NCI-H226 (cell line): ENCODE measurements around the gene PRR15L.
"Not testable (repeated sequence)": the region's sequence is repeated elsewhere in the genome, so short reads cannot be mapped to it uniquely, and the experiment has no call there.

Experiments used
- DNase-seq: peaks from one replicate; pipeline ENCODE4 v3.0.0-alpha.2; 2015

The PRR15L gene

DNA sequence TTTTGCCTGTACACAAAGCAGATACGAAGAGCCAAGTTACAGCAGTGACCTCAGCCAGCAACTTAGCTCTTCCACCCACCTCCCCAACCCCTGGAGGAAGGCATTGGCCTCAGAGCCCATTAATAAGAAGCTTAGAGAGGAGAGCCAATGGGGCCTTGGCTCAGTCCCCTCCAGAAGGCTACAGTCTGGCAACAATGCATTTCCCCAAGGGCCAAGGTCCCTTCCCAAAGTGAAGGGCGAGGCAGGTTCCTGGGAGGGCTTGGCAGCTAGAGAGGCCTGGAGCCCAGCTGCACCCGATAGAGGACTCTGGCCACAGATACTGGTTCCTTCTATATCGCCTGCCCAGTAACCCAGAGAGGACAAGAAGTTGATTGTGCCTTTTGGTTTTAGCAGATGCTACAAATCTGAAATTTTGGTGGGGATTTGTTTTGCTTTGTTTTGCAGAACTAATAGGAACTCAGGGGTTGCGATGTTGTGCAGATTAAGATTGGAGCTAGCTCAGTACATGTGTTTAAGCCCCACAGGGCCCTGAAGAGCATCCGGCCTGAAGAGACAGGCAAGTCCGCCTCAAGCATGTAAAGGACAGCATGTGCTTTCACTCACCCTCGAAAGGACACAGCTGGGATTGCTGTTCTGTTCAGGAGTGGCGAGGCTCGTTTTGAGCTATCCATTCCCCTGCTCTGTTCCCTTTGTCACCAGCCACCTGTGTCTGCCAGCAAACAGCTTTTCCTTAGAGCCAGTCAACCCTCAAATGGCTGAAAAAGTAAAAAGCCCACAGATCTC is 28.3 kb downstream of the PRR15L start:
- no peak for DNase-seq

DNA sequence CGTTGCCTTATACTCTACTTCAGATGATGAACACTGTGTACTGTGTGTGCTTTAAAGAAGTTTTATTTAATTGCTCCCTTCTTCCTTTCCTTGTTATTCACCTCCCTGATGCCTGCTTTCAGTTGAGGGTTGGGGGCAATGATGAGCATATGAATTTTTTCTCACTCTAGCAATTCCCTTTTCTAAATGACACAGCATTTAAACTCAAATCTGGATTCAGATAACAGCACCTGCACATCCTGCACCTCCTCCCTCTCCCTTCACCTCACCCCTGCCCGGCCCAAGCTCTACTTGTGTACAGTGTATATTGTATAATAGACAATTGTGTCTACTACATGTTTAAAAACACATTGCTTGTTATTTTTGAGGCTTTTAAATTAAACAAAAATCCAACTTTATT is 29.3 kb downstream of the PRR15L start:
- DNase-seq = no peak

DNA sequence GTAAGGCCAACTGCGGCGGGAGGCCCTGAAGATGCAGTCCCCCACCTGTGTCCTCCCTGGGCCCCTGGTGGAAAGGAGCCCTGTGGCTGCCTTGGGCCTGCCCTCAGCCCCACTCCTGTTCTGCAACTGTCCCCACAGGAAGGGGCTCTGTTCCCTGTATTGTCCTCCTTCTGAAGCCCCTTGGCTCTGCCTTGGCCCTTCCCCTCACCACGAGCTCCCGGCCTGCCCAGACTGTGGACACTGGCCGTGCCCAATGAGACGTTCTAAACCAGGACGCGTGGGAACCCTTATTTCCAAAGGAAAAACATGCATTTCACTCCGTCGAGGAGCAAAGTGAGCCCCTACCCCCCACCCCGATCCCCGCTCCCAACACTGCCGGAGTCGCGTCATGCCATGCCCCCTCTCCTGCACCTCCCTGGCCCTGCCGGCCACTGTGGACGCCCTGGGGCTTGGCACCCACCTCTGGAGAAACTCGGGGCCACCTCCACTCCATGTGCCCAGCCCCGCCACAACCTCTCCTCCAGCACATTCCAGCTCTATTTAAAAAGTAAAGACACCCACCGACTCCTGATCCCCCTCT is 29.8 kb downstream of the PRR15L start:
- no peak for DNase-seq

DNA sequence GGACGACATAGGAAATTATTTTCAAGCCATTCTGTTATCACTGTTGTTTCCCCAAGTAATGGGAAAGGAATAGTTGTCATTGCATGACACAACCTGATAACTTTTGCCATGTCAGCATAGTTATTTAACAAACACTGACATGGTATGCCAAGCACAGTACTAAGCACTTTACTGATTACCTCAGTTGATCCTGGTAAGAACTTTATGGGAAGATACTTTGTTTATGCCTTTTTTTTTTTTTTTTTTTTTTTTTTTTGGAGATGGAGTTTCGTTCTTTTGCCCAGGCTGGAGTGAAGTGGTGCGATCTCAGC is 32.0 kb downstream of the PRR15L start:
- DNase-seq = no peak

DNA sequence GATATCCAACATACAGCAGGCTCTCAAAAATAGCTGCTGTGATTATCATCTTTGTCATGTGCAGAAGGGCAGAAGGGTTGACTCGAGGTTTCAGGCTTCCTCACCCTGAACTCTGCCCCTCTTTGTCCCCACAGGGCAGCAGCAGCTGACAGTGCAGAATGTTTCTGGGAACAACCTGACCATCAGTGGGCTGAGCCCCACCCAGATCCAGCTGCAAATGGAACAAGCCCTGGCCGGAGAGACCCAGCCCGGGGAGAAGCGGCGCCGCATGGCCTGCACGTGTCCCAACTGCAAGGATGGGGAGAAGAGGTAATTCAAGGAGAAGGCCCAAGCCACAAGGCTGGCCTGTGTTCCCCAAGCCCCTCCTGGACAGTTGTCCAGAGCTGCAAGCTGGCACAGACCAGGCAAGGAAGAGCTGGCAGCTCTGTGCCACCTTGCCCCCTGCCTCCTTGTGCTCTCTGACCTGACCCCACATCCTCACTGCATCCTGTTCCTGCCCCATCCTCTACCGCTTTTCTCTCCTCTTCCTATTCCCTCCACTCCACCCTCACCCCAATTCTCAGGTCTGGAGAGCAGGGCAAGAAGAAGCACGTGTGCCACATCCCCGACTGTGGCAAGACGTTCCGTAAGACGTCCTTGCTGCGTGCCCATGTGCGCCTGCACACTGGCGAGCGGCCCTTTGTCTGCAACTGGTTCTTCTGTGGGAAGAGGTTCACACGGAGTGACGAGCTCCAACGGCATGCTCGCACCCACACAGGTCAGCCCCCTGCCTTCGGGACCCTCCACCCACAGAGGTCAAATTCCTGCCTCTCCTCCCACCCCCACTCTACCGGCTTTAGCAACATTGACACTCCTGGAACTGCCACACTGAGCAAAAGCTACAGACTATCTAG is 32.7 kb downstream of the PRR15L start:
- DNase-seq = no peak

DNA sequence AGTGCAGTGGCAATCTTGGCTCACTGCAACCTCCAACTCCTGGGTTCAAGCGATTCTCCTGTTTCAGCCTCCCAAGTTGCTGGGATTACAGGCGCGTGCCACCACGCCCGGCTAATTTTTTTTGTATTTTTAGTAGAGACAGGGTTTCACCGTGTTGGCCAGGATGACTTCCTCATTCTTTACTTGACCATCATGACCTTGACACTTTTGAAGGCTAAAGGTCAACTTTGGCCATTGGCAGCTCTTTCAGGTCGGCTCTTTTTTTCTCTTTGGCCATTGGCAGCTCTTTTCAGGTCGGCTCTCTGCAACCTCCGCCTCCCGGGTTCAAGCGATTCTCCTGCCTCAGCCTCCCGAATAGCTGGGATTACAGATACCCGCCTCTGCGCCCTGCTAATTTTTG is 37.8 kb downstream of the PRR15L start:
- not testable (repeated sequence) for DNase-seq

DNA sequence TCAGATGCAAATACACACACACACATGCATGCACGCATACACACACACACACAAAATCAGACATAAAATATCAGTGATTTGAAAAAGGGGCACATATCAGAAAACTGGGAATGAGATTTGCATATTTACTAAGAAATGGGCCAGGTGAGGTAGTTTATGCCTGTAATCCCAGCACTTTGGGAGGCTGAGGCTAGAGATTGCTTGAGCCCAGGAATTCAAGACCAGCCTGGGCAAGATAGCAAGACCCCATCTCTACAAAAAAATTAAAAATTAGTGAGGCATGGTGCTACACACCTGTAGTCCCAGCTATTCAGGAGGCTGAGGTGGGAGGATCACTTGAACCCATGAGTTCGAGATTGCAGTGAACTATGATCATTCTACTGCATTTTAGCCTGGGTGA is 38.7 kb downstream of the PRR15L start:
- no peak for DNase-seq

DNA sequence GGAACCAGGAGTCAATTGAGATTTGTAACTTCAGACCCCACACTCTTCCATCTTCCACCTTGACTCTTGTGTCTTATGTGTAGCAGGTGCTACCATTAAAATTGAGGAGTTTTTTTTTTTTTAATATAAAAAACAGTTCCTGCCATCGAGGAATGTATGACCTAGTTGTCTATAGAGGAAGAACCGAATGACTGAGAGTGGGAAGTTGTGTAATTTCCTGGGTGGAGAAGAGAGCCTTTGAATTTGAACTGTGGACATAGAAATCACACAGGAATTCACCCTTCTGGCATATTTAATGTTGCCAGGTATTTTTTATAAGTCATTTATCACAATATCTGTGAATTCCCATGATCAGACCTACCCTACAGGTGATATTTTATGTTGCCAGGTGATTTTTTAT is 39.7 kb downstream of the PRR15L start:
- DNase-seq = peak; percentile 31

DNA sequence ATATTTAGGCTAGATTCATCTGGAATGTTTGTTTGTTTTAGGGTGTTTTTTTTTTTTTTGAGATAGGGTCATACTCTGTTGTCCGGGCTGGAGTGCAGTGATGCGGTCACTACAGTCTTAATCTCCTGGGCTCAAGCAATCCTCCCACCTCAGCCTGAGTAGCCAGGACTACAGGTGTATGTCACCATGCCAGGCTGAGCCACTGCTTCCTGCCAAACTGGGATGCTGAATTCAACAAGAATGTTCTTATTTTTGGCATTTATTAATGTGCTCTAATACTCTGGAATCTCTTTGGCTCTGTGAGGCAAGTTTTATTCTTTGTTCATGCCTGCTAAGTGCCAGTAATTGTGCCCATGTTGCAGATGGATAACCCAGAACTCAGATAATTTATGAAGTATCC is 40.1 kb downstream of the PRR15L start:
- no peak for DNase-seq

DNA sequence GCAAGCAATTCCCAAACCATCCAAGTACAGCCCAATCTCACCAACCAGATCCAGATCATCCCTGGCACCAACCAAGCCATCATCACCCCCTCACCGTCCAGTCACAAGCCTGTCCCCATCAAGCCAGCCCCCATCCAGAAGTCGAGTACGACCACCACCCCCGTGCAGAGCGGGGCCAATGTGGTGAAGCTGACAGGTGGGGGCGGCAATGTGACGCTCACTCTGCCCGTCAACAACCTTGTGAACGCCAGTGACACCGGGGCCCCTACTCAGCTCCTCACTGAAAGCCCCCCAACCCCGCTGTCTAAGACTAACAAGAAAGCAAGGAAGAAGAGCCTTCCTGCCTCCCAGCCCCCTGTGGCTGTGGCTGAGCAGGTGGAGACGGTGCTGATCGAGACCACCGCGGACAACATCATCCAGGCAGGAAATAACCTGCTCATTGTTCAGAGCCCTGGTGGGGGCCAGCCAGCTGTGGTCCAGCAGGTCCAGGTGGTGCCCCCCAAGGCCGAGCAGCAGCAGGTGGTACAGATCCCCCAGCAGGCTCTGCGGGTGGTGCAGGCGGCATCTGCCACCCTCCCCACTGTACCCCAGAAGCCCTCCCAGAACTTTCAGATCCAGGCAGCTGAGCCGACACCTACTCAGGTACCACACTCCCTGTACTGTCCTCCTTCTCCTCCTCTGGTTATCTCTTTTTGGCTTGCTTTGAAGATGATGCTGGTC is 41.0 kb downstream of the PRR15L start:
- no peak for DNase-seq

DNA sequence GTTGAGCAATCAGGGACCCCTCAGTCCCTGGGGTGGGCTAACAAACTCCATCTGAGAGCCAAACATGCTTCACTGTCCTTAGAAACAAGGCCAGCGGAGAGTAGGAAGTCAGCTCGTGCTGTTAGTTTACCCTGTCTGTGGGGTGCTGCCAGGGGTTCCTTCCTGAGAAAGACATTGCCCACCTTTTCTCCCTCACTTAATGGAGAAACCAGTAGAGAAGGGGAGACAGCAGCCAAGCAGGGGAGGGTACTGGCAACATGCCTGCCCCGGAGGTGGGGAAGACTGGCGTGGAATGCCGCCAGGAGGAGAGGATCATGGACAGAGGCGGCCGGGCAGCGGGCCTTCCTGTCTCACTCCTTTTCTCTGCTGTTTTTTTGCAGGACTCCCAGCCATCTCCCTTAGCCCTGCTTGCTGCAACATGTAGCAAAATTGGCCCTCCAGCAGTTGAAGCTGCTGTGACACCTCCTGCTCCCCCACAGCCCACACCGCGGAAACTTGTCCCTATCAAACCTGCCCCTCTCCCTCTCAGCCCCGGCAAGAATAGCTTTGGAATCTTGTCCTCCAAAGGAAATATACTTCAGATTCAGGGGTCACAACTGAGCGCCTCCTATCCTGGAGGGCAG is 41.8 kb downstream of the PRR15L start:
- DNase-seq = no peak

DNA sequence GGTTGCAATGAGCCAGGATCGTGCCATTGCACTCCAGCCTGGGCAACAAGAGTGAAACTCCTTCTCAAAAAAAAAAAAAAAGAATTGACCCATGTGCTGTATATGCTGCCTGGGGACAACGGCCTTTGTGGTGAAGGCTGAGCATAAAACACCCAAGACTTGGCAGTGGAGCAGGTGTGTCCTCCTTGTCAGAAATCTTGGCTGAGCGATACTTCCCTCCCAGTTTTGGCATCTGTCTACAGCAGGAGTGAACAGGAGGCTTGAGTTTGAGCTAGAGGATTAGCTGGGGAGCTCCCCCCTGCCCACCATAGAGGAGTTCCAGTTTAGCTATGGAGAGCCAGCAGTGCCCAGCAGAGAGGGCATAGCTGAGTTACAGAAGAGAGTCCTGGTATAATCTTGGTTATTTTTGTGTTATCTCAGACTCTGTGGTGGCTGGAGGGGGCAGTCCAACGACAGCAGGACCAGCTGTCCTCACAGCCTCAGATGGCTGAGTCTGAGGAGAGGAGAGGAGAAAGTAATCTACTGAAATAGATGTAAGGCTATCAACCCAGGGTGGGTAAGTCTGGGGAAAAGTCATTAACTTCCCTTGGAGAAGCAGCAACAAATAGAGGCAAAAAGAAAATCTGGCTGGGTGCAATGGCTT is 43.3 kb downstream of the PRR15L start:
- no peak for DNase-seq

DNA sequence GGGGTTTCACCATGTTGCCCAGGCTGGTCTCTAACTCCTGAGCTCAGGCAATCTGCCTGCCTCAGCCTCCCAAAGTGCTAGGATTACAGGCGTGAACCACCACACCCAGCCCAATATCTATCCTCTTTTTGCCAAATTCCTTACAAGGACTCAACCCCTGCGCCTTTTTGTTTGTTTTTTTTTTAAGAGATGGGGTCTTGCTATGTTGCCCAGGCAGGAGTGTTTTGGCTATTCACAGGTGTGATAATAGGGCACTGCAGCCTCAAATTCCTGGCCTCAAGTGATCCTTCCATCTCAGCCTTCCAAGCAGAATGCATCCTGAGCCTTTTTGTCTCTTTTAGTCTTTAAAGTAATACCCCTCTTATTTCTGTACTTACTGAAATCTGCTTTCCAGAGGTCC is 44.6 kb downstream of the PRR15L start:
- DNase-seq = no peak

DNA sequence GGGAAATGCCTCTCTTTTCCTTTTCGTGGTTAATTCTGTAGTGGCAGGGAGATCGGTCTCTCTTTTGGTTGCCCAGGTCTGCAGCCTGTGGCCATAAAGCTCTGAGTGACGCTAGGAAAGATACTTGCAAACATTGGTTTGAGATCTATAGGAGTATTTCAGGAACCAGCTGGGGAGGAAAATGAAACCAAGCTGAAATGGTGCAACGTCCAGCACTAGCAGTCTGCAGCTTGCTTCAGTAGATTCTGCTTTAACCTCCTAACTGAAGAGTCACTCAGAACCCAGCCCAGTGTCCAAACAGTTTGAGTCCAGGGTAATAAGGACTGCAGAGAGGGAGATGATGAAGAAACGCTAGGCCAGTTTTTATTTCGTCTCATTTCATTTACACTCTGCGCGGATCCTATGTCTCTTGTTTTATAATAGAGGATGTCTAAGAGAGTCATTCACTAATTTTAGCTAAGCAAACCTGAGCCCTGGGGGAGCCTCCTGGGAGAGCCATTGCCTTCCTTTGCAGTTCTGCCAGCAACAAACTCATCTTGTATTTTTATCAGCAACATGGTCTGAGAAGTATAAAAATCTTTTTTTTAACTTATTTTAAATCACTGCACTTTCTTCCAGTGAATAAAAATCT is 49.6 kb downstream of the PRR15L start:
- DNase-seq = no peak

DNA sequence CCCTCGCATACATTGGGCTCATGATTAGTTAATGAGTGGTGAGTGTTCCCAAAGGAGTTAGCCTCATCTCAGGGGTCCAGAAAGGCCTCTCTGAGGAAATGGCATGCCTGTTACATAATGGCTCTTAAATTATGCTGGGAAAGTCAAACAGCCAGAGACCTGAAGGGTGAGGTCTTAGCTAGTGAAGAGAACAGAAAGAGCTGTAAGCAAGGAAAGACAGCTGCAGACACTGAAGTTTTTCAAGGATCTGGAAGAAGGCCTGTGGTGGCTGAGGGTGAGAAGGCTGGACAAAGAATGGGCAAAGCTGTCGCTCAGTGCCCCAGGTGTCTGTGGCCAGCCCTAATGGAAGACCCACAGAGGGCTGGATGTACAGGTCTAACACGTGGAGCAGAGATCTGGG is 51.2 kb downstream of the PRR15L start:
- DNase-seq = no peak

DNA sequence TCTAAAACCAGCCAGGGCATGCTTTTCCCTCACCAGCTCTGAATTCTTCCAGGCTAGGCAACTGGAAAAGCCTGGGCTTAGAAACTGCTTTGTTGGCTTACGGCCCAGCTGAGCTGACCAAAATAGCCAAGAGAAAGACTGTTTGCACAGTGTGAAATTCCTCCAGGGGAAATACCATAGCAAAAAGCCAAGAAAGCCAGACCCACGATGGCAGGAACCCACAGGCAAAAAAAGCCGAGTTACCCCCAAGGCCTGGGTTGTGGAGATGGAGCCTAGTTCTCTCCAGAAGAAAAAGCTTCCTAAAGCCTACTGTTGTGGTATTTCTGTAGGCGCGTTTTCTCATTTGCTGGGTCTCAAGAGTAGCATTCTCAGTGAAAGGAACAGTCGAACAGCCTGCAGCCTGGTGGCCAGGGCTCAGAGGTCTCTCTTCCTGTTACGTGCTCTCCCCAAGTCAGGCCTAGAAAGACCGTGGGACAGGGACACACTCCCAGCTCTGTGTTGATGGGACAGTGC is 52.4 kb downstream of the PRR15L start:
- peak; percentile 51 for DNase-seq

DNA sequence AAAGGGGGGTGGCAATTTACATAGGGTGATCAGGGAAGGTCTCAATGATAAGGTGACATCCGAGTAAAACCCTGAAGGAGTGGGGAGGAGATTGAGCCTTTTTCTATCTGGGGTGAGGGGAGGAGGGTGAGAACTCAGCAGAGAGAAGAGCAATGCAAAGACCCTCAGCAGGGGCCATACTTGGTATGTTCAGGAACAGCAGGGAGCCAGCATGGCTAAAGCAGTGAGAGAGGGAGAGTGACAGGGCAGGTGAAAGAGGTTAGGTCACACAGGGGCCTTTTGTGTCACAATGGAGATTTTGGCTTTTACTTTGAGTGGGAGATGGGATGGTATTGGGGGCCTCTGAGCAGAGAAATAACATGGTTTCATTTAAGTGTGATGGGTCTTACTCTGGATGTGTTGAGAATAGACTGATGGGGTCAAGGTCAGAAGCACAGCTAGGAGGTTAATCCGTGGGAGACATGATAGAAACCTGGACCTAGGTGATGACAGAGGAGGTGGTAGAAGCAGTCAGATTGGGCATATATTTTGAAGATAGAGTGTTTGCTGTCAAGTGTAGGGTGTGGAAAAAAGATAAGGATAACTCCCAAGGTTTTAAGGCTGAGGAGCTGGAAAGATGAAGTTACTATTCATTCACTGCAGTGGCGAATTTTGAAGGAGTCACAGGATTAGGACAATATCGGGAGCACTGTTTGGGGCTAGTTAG is 55.5 kb downstream of the PRR15L start:
- DNase-seq = no peak
